GM06990 (cell line): ENCODE measurements around the gene MOCS3.

ENCODE experiments used
- DNase-seq: peaks from one replicate; pipeline ENCODE4 v3.0.0-alpha.2; 2011; ENCODE audit not compliant: insufficient read length; ENCODE audit errors: extremely low read depth
- H3K27me3 ChIP-seq: replicated peaks from 2 replicates; pipeline ENCODE4 v1.6.0; 2011; ENCODE audit warnings: low read length; ENCODE audit not compliant: control insufficient read depth, insufficient read depth
- H3K36me3 ChIP-seq: 2 replicates; pipeline ENCODE4 v1.5.1; 2011; ENCODE audit warnings: low read length; ENCODE audit not compliant: control insufficient read depth, insufficient read depth
- H3K4me3 ChIP-seq: replicated peaks from 2 replicates; pipeline ENCODE4 v1.5.1; 2011; ENCODE audit warnings: low read depth, mild to moderate bottlenecking, control low read depth, low read length
- CTCF ChIP-seq: IDR thresholded peaks from 2 replicates; pipeline ENCODE4 v1.5.1; 2011; ENCODE audit warnings: low read length, control low read depth, mild to moderate bottlenecking, inconsistent platforms; ENCODE audit not compliant: insufficient read depth, poor library complexity, severe bottlenecking

The MOCS3 gene

GRCh38 chr20:50996901-50997865 is 38.6 kb downstream of the MOCS3 start:
- TF ChIP-seq CTCF: no peak
- Histone ChIP-seq H3K36me3 (no peaks in the 10 kb centered on the region), H3K4me3 (no peak overlapping the region), H3K27me3 (peaks cover 2% of the 10 kb centered on the region)
- no peak for DNase-seq

- no peaks in the 10 kb centered on the region for H3K36me3 ChIP-seq
- TF ChIP-seq CTCF: no peak
- H3K27me3 ChIP-seq: peaks cover 4% of the 10 kb centered on the region
- no peak overlapping the region for H3K4me3 ChIP-seq
- DNase-seq: no peak
Observed at GRCh38 chr20:50999355-50999754, 40.7 kb downstream of the MOCS3 start.

GRCh38 chr20:51001430-51002265 is 43.0 kb downstream of the MOCS3 start:
- Histone ChIP-seq H3K4me3 (no peak overlapping the region), H3K27me3 (peaks cover 4% of the 10 kb centered on the region), H3K36me3 (no peaks in the 10 kb centered on the region)
- no peak for TF ChIP-seq CTCF
- no peak for DNase-seq

- TF ChIP-seq CTCF: no peak
Observed at GRCh38 chr20:51002633-51003032, 44.0 kb downstream of the MOCS3 start.

GRCh38 chr20:51003753-51004152 is 45.1 kb downstream of the MOCS3 start:
- Histone ChIP-seq H3K4me3 (no peak overlapping the region), H3K36me3 (no peaks in the 10 kb centered on the region), H3K27me3 (peaks cover 4% of the 10 kb centered on the region)
- no peak for DNase-seq
- no peak for TF ChIP-seq CTCF

More at GRCh38 chr20:51002633-51003032, 44.0 kb downstream of the MOCS3 start:
- no peak overlapping the region for H3K4me3 ChIP-seq
- no peaks in the 10 kb centered on the region for H3K36me3 ChIP-seq
- no peak for DNase-seq
- peaks cover 4% of the 10 kb centered on the region for H3K27me3 ChIP-seq
